ENCODE results near the gene GAS7.

Gene GAS7

DNA sequence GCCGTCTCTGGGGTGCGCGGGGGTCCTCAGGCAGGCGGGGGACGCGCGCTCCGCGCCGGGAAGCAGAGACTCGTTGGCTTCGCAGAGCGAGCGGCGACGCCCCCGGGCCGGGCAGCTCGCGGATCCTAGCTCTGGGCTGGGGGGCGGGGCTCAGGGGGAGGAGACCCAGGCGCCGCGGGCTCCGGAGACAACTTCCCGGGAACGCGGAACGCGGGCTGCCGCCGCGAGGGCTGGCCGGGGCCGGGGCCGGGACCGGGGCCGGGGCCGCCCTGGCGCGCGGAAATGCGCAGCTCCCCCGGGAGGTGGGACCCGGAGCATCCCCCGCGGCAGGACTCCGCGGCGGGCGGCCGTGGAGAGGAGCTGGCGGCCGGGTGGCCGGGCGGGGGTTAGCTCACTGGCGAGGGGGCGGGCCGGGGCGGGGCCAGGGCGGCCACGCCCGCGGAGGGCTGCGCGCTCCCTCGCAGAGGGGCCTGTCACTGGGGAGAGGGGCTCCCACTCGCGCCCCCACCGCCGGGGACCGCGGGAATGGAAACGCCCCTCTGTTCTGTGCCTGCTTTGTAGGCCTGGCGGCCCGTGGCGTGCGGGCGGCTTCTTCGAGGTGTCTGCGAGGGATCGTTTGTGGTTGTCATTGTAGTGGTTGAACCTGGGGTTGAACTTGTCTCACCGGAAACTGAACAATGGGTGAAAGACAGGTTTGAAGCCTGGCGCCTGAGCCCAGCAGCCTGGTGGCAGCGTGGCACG, at the start of gene GAS7:
Gene GAS7, minus strand, starts transcription at position 98 of the 741 bp plus-strand sequence.
- DNase-seq = peak; percentile 55

DNA sequence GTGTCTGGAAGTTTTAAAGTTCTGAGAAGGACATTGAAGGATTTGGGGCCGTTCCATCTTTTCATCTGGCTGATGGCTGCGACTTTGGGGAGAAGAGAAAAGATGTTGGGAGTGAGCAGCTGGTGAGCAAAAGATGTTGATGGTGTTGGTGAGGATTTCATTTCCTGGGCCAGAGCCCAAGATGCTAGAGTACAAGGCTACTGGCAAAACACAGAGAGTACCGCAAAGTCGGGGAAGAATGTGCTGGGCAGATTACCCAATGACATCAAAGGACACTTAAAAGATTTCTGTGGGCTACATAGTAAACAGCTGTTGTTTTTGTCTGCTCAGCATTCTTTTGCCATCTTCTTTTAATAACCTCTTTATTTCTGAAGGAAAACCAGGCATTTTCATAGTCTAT, 49.4 kb upstream of the GAS7 start:
- DNase-seq = no peak

DNA sequence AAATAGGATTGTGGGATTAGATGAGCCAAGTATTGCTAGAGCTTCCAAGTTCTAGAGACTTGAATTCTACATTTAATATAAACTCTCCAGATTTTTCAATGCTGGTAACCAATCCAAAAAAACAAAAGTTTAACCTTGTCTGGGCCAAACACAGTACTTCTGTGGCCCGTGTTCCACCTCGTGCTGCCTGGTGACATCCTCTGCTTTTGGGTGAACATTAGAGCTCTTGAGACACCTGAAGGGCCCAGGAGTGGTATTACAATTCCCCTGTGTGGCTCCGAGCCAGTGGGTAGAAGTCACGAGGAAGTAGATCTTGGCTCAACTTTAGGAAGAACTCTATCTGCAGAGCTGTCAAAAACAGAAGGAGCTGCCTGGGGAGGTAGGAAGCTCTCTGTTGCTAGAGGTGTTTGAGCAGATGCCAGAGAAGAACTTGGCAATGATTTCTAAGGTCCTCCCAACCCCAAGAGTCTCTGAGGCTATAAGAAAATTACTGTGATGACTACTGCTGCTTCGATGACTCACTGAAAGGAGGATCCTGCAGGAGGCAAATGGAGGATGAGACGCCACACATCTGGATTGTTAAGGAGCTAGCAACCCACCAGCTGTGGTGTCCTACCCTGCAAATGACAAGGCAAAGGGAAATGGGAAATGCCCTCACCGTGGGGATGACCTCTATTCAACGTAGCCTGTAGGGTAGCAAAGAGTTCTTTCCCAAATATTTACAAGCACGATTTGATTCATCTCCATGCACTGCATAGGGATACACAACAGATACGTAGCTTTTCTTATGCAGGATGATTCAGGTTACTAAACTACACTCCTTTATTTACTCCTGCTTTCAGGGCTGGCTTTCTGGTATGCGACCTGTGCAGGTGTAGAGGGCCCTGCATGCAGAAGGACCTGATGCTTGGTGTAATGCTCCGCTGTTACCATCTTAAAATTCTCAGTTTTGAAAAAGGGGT, 45.8 kb upstream of the GAS7 start:
- DNase-seq = no peak

DNA sequence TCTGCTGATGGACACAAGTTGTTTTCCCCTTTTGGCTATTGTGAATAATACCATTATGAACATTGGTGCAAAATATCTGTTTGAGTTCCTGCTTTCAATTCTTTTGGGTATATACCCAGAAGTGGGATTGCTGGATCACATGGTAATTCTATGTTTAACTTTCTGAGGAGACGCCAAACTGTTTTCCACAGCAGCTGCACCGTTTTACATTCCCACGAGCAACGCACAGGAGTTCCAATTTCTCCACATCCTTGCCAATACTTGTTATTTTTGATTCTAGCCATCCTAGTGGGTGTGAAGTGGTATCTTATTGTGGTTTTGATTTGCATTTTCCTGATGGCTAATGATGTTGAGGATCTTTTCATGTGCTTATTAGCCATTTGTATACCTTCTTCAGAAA, 43.4 kb upstream of the GAS7 start:
- DNase-seq = no peak

DNA sequence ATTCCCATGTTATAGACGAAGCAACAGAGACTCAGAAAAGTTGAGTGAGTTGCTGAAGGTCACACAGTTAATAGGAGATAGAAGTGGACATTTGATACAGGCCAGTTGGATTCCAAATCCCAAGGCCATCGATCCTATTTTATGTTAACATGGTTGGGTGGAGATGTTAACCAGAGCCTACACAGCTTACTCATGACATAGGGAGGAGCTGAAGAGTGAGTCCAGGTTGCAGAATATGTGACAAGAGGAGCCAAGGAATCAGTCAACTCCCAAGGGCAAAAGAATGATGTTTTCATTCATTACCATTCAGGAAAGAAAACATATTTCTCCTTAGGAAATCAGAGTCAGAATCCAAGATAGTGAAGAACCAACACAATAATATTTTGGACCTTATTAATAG, 40.3 kb upstream of the GAS7 start:
- no peak for DNase-seq

DNA sequence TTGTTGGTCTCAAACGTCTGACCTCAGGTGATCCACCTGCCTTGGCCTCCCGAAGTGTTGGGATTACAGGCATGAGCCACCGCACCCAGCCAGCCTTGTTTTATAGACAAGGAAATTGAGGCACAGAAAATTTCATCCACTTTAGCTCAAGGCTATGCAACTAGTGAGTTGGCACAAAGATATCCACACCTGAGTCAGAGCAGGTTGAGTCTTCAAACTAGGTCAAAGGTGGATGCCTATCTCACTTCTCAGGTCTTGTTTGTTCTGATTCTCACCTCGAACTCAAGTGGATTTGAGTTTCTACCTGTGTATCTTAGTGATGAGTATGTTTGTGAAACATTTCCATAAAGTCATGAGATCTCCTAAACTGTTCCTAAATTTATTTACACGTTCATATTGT, 35.6 kb upstream of the GAS7 start:
- no peak for DNase-seq

DNA sequence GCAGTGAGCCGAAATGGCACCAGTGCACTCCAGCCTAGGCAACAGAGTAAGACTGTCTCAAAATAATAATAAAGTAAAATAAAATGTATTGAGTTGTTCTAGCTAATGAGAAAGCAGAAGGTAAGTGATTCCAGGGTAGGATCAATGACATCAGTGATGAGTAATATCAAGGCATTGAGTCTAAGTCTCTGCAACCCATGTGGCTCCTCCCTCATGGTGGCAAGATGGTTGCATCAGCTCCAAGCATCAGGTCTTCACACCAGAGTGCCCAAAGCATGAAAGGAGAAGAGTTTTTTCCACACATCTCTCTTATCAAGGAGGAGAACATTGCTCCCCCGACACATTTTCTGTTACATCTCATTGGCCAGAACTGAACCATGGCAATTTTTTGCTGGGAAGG, 34.8 kb upstream of the GAS7 start:
- no peak for DNase-seq

DNA sequence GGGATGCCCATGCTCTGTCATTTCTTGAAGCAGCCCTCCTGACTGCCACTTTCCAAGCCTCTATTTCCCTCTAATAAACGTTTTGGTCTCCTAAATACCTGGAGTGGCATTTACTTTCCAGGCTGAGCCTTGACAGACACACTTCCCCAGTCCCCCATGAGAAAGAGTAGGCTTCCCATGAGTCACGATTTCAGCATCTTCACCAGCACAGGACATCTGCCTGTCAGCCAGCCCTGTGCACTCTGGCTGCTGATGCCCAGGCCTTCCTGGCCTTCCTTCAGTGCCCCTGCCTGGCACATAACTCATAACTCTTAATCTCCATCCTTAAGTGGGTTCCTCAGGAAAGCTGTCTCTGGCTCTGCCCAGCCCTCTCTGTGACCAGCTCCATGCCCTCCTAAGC, 30.8 kb upstream of the GAS7 start:
- DNase-seq = no peak

DNA sequence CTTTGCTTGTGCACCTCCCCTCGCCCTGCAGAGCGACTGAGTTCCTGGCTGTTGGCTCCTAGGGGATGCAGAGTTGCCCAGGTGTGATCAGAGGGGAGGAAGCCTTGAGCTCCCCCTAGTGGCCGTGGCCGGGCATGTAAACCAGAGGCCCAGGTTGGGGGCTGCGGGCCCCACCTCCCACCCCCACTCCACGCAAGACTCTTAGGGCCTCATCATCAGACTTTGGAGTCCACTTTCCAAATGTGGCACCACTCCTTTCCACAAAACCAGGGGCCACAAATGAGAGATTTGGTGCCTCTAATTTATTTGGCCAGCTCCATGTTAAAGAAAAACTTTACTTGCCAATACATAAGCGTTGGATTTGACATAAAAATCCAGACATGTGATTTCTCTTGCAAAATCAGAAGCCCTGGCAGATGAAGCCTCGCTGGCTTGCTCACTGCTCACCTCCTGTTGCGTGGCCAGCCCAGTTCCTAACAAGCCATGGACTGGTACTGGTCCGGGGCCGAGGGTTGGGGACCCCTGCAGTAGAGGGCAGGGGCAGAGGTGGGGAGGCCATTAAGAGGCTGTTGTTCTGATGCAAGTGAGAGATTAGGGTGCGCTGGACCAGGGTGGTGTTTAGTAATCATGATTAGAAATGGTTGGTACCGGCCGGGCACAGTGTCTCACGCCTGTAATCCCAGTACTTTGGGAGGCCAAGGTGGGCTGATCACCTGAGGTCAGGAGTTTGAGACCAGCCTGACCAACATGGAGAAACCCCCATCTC, 28.7 kb upstream of the GAS7 start:
- peak; percentile 41 for DNase-seq

DNA sequence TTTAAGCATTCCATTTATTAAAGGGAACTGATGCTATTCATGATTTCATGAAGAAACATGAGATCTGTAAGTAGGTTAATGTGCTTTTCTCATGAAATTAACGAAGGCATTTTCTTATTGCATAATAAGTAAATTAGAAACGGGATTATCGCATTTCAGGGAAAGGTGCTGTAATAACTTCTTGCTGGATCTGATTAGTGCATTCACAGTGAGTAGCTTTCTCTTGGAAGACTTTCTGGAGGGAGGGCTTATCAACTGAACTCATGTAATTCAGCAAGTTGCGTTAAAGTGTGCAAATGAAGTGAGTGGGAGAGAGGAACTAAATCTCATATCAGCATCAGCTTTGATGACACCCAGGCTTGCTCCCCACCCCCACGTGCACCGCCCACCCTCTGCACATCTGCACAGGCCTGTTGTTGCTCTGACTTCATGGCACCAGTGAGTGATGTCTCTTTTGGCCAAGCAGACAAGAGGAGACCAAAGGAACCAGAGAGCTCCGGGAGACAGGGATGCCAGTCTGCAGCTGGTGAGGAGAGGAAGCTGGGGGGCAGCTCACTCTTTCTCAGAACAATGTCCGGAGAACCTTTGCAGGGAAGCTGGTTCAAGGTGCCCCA, 26.3 kb upstream of the GAS7 start:
- DNase-seq = no peak

DNA sequence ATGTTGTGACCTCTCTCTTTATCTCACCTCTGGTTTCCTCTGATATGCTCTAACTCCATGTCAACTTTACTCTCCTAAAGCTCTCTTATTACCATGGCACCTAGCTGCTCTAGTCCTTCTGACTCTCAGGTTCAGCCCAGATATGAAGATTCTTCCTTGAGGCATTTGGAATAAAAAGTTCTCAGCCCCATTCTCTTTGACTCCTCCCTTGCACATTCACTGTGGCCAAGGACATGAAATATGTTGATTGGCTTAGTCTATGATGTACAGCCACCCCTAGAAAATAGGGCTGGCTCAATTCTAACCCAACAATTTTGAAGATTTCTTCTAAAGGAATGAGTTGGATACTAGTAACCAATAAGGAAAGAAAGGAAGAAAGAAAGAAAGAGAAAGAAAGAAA, 20.8 kb upstream of the GAS7 start:
- DNase-seq = no peak

DNA sequence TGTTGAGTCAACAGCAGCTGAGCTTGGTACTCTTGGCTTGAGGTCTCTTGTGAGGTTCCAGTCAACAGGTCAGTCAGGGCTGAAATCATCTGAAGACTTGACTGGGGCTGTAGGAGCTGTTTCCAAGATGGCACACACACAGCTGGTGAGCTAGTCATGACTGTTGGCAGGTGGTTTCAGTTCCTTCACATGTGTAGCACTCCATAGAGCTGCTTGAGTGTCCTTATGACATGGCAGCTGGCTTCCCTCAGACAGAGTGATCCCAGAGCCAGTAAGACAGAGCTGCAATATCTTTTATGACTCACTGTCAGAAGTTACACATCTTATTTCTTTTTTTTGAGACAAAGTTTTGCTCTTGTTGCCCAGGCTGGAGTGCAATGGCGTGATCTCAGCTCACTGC, 19.5 kb upstream of the GAS7 start:
- no peak for DNase-seq

DNA sequence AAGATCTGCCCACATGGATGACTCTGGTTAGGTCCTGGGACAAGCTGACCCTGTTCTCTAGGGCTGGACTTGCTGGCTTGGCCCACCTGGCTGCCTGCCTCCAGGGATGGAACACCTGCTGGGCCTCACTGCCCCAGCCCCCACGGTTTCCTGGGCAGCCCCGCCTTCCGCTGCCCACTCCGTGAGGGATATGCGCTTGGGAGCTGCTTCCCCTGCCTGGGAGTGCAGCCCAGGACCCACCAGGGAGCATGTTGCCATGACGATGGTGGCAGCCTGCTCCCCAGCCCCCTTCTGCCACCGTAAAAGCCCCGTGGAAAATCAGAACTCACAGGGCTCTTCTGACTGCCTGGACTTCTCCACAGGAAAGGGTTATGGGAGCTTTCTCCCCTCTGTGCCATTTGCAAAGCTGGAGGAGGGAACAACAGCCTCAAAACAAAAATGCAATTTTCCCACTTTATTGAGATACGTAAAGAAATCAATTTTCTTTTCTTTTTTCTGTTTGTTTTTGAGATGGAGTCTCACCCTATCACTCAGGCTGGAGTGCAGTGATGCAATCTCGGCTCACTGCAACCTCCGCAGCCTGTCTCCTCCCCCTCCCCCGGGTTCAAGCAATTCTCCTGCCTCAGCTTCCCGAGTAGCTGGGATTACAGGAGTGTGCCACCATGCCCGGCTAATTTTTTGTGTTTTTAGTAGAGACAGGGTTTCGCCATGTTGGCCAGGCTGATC, 18.0 kb upstream of the GAS7 start:
- DNase-seq = no peak

DNA sequence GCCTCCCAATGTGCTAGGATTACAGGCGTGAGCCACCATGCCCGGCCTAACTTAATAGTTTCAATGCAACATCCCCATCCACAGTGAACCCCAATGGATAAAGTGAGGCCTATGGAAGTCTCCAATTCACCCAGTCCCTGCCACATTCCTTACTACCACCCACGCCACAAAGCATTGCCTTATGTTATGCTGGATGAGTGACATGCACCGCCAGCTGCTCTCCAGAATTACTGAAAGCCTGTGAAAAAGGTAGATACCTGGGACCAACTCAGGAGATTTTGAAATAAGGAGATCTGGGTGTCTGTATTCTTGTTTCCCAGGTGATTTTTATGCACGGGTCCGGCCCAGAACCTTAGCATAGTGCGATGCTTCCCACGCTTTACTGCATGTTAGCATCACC, 16.9 kb upstream of the GAS7 start:
- DNase-seq = no peak

DNA sequence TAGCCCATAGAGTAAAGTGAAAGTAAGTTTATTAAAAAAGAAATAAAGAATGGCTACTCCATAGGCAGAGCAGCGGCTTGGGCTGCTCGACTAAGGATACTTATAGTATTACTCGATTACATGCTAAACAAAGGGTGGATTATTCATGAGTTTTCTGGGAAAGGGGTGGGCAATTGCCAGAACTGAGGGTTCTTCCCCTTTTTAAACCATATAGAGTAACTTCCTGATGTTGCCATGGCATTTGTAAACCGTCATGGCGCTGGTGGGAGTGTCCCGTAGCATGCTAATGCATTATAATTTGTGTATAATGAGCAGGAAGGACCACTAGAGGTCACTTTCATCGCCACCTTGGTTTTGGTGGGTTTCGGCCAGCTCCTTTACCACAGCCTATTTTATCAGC, 13.3 kb upstream of the GAS7 start:
- DNase-seq = no peak

DNA sequence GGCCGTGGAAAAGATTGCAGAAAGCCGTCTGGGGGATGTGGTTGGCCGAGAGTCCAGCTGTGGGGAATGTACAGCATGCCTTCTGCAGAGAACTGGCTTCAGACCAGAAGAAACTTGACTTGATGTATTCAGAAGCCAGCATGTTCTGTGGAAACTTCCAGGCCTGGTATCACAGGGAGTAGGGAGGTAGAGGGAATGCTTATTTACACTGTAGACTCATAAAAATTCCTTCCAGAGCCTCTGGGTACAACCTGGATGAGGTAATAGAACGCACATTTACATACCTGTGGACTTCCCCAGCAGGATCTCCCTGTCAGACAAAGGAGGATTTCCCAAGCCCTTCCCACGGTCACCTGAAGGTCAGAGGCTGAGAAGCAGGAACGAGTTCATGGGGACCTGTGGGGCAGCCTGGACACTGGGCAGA, 11.8 kb upstream of the GAS7 start:
- no peak for DNase-seq

DNA sequence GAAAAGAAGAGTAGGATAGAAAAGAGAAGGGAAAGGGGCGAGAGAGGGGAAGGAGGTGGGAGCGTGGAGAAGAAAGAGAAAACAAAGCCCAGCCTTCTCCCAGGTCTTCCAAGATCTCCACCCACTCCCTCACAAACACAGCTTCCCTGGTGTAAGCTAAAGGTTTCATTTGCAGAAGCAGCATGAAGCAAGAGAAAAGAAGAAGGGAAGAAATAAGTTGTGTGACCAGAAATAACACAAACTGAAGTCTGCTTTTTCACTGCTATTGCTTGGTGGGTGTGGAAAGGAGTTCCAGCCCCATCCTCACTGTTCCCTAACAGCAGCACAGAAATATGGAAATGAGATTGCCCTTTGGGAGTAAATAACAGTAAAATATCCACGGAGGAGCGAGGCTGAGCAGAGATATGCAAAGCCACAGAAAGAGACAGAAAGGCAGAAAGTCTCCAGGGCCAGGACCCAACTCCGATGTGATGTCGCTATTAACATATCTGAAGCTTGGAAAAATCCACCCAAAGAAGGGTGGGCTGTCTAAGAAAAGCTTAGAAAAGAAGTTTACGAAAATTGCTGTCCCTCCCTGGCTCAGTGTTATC, 10.3 kb upstream of the GAS7 start:
- DNase-seq = no peak

DNA sequence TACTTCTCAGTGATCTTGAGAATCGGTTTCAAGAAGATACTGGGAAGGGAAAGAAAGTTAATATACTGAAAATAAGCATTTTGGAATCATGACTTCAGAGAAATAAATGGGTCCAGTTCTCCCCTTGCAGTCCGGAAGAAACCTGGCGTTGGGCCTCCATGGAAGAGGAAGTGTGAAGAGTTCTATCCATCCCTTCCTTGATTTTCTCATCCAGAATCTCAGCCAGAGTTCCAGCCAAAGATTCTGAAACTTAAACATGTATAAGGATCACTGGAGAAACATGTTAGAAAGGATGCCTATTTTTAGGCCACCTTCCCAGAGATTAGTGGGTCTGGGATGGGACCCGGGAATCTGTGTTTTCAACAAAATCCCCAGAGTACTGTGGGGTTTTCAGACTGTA, 8.7 kb upstream of the GAS7 start:
- no peak for DNase-seq

DNA sequence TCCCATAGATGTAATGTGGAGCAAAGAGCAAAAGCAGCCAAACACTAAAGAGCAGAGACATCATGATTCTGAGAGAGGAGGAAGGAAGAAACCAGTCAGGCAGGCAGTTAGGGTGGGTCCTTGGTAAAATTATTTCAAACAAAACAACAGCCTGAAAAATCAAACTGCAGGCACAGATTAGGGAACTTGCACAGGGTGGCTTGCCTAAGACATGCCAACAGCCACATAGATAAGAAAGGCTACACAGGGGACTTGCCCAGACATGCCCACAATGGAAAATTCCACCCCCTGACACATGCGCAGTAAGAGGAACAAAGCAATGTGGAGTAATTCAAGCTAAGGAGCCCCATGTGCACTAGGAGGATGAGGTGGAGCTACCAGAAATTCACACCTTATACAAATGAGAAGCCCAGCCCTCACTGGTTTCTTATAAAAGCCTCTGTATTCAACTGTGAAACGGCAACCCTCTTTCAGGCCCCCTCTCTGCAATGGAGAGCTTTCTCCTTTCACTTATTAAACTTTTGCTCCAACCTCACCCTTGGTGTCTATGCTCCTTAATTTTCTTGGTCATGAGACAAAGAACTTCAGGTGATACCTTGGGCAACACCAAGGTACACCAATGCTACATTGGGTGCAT, 7.3 kb upstream of the GAS7 start:
- DNase-seq = no peak

DNA sequence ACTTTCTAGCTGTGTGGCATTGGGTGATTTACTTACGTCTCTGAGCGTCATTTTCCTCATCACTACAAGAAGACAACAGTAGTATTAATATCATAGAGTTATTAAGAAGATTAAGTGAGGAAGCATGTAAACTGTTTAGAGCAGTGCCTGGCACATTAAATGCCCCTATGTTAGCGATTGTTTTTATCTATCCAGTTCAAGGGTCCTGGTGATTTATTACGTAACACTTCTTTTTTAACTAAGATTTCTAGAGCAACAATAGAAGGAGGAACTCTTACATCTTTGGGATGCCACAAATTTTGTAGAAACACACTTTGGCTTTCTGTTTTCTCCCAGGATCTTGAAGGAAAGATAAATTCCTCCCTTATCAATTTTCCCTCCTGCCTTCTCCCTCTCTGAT, 3.3 kb upstream of the GAS7 start:
- no peak for DNase-seq

DNA sequence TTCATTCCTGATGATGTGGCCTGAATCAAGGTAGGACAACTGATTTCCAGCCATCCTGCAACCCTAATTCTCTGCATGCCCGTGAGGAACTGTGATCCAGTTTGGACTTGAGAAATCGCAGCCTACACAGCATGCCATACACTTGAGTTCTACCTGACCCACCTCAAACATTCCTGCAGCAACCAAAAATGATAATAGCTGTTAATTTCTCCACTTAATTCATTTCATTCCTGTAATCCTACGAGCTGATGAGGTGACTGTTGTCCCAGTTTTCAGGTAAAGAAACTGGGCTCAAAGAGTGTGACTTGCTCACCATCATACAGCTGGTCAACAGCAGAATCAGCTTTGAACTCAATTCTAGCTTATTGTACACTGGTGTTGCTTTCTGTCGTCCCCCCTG, 2.2 kb upstream of the GAS7 start:
- DNase-seq = no peak

Measured in CD4-positive, alpha-beta T cell treated with Interleukin-17A for 1 hour (primary cell).